Heart left ventricle (tissue), 16 donors: Measurements from ENCODE around the gene HEBP1. TPM values are rescaled to one million over a fixed set of nuclear protein-coding genes. Genes with fewer than 3 reads are reported as not detected.

Experiments used
- ATAC-seq, 4 donors: fragments of 200-7000 bp; cut with Tn5 transposase; one replicate each; pipeline ENCODE4 v1.9.1; 2020 to 2022; ENCODE audit warnings: moderate library complexity in 4 of 4, mild to moderate bottlenecking in 3 of 4, moderate number of reproducible peaks in 1 of 4
- DNase-seq, 5 donors: peaks; one replicate each; pipeline ENCODE4 v3.0.0-alpha.2; 2020
- H3K27ac ChIP-seq, 12 donors: fragments of 200-600 bp; sonication (generic) in 4 of 12; one replicate each; pipeline versions ENCODE4 v1.5.0 to v1.8.0; 2016 to 2022; ENCODE audit warnings: mild to moderate bottlenecking in 2 of 12
- H3K27me3 ChIP-seq, 9 donors: fragments of 200-600 bp; sonication (generic) in 2 of 9; one replicate each; pipeline versions ENCODE4 v1.5.1 to v1.8.0; 2016 to 2022; ENCODE audit warnings: mild to moderate bottlenecking in 3 of 9
- H3K36me3 ChIP-seq, 9 donors: fragments of 200-600 bp; sonication (generic) in 2 of 9; one replicate each; pipeline versions ENCODE4 v1.5.0 to v1.8.0; 2018 to 2022; ENCODE audit warnings: mild to moderate bottlenecking in 2 of 9
- H3K4me1 ChIP-seq, 12 donors: fragments of 200-600 bp; sonication (generic) in 4 of 12; one replicate each; pipeline versions ENCODE4 v1.5.0 to v1.8.0; 2016 to 2022; ENCODE audit warnings: mild to moderate bottlenecking in 3 of 12
- H3K4me3 ChIP-seq, 12 donors: fragments of 200-600 bp; sonication (generic) in 4 of 12; one replicate each; pipeline versions ENCODE4 v1.5.0 to v1.8.0; 2017 to 2022; ENCODE audit warnings: mild to moderate bottlenecking in 9 of 12, moderate library complexity in 4 of 12
- H3K9me3 ChIP-seq, 12 donors: fragments of 200-600 bp; sonication (generic) in 4 of 12; one replicate each; pipeline versions ENCODE4 v1.5.0 to v1.8.0; 2016 to 2022; ENCODE audit warnings: mild to moderate bottlenecking in 1 of 12
- POLR2A ChIP-seq, 2 donors: fragments of 450-650 bp; IDR thresholded peaks; one replicate each; pipeline ENCODE4 v1.6.1; 2017; ENCODE audit warnings: antibody characterized with exemption in 2 of 2, mild to moderate bottlenecking in 2 of 2, moderate library complexity in 2 of 2
- WGBS, 4 donors: extraction: QIAGEN DNeasy Blood & Tissue Kit in 2 of 4; methylation state at CpG; one replicate each; pipeline versions ENCODE4 v1.1.5 to v1.1.7; 2013 to 2018; 5-methylcytosine and 5-hydroxymethylcytosine counted together
- intact Hi-C, 10 donors: fragments of 100-400 bp; cut with DNase I; formaldehyde crosslinking; loops; one replicate each; pipeline versions ENCODE4 v1.11.1 to v1.14.2; 2022
- polyA plus RNA-seq, 2 donors: library from polyadenylated mRNA; stranded (reverse); fragments of 200-250 nt; gene quantifications; one replicate each; pipeline ENCODE4 v1.2.3, GENCODE V29; 2013
- total RNA-seq, 9 donors: library from RNA; depleted of rRNA in 2 of 9; stranded (reverse); fragments of >200 nt in 2 of 9; fragmentation: NEBNext Ultra II Directional in 3 of 9; extraction: Animal tissue kit (Norgen Biotek cat#: 25700) in 3 of 9; gene quantifications; one replicate each; pipeline versions ENCODE4 v1.1.0 to v1.2.4, GENCODE V29; 2016 to 2023
- TF ChIP-seq, protein P1 (sequence below), 12 donors: fragments of 200-600 bp; sonication (generic) in 4 of 12; IDR thresholded peaks; one replicate each; pipeline versions ENCODE4 v1.5.0 to v1.8.0; 2018 to 2022; ENCODE audit warnings: antibody characterized with exemption in 12 of 12, mild to moderate bottlenecking in 5 of 12
- donor health status: ischemic (EF 13 %, LVEDD 7.1; RV severe dilation, severe dysfunction).
- donor health status: healthy with polysubstance abuse.
- donor health status: DM: no; HTN: yes; CAD: no.
- donor health status: DM: no; HTN: no; CAD: no.
- donor health status: ischemic (EF 25% LVEDD 6.9; RV normal size, moderate dysfunction).
- donor health status: ischemic (EF 25% LVEDD 5.7; RV mildly dilated, moderate dysfunction).
- donor health status: healthy.
- donor health status: DM: yes; HTN: yes; CAD: no.
- donor health status: ischemic (EF 35%, LVEDD 5.7; RV mildly dilated, moderate dysfunction).
- donor health status: nonischemic (EF 11% LVEDD 7.7; RV severe dilation, severe dysfunction).
- donor health status: DM: yes; HTN: yes; CAD: no.
- donor health status: PGD.
- donor health status: ischemic (EF 29% LVEDD 5.4; RV normal size, mild dysfunction).
- donor health status: nonischemic (EF 23%, LVEDD 6.1; RV moderate dilation, normal function).

Gene HEBP1
- total and polyA plus RNA-seq, 11 donors: 26.3 to 88.1 (median 52.6) TPM

DNA sequence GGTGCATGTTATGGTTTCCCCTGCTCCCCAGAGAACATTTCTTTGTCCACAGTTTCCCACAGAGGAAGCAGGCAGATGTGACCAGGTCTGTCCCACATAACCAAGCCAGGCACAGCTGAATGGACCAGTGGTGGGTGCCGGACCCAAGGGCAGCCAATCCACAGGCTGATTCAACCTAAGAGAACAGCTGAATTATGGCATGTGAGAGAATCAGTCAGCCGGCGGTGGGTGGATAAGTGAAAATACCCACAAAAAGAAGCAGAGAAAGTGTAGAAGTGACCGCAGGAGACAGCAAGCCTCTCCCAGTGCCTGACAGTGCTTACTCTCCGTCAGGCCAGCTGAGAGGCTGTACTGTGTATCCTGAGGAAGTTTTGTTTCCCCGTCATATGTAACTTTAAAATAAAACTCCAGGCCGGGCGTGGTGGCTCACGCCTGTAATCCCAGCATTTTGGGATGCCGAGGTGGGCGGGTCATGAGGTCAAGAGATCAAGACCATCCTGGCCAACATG, 63.0 kb downstream of the HEBP1 start:
- intact Hi-C loops: no loop called here
- TF ChIP-seq, protein P1, sequence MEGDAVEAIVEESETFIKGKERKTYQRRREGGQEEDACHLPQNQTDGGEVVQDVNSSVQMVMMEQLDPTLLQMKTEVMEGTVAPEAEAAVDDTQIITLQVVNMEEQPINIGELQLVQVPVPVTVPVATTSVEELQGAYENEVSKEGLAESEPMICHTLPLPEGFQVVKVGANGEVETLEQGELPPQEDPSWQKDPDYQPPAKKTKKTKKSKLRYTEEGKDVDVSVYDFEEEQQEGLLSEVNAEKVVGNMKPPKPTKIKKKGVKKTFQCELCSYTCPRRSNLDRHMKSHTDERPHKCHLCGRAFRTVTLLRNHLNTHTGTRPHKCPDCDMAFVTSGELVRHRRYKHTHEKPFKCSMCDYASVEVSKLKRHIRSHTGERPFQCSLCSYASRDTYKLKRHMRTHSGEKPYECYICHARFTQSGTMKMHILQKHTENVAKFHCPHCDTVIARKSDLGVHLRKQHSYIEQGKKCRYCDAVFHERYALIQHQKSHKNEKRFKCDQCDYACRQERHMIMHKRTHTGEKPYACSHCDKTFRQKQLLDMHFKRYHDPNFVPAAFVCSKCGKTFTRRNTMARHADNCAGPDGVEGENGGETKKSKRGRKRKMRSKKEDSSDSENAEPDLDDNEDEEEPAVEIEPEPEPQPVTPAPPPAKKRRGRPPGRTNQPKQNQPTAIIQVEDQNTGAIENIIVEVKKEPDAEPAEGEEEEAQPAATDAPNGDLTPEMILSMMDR (IDR thresholded peaks at IDR 0.05): no peak
- no peak for TF ChIP-seq POLR2A (IDR thresholded peaks at IDR 0.05)
- H3K27me3 ChIP-seq: no peaks in the 10 kb centered on the region
- 93 to 97% (median 96%) methylated on average over 11 of the region's 11 CpGs for WGBS, 4 donors
- no peak overlapping the region for H3K4me3 ChIP-seq
- no peak overlapping the region for H3K27ac ChIP-seq
- H3K36me3 ChIP-seq: no peaks in the 10 kb centered on the region
- DNase-seq: no peak
- no peaks in the 10 kb centered on the region for H3K9me3 ChIP-seq
- no peak for ATAC-seq
- H3K4me1 ChIP-seq: no peaks in the 10 kb centered on the region

DNA sequence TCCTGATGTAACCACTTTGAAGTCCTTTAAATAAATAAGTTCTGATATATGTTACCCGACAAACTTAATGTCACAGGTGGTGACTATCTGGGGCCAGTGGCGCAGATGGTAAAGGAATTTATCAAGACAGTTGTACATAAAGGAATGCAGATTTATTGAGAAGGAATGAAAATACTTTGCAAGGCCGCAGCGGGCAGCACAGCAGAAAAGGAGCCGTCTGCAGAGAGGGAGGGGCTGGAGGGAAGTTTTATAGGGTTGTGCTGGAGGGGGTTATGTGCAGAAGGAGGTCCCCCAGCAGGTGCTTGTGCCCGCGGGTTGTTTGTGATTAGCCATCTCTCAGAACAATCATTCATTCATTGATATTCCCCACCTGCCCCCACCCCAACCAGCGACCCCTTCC, 65.5 kb downstream of the HEBP1 start:
- DNase-seq (no peak), ATAC-seq (no peak)
- Histone ChIP-seq H3K9me3 (no peaks in the 10 kb centered on the region), H3K27me3 (no peaks in the 10 kb centered on the region), H3K4me1 (no peaks in the 10 kb centered on the region), H3K27ac (no peak overlapping the region), H3K36me3 (no peaks in the 10 kb centered on the region), H3K4me3 (no peak overlapping the region)
- intact Hi-C loops: no loop called here
- 71 to 81% (median 77%) methylated on average over 8 of the region's 8 CpGs for WGBS, 4 donors
- TF ChIP-seq POLR2A (IDR thresholded peaks at IDR 0.05): no peak
- TF ChIP-seq, protein P1 (IDR thresholded peaks at IDR 0.05): no peak

DNA sequence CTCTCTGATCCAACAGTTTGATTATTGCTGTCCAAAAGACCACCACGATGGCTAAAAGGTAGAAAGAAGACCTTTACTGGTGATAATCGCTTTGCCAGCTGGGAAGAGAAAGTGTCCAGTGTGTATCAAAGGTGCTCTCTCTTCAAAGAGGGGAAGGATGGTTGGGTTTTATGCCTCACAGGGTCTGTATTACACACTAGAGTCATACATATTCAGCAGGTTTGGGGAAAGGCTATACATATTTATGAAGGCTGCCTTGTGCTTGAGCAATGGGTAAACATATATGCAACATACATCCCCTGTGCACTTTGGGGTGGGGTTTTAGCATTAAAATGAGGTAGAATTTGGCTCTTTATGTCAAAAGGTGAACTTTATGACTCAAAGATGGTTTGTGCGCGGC, 66.3 kb downstream of the HEBP1 start:
- 90 to 94% (median 92%) methylated on average over 4 of the region's 4 CpGs for WGBS, 4 donors
- H3K36me3 ChIP-seq: no peaks in the 10 kb centered on the region
- no peak for DNase-seq
- TF ChIP-seq, protein P1 (IDR thresholded peaks at IDR 0.05): no peak
- no peak for TF ChIP-seq POLR2A (IDR thresholded peaks at IDR 0.05)
- no peaks in the 10 kb centered on the region for H3K4me1 ChIP-seq
- intact Hi-C loops: no loop called here
- no peaks in the 10 kb centered on the region for H3K27me3 ChIP-seq
- H3K27ac ChIP-seq: no peak overlapping the region
- ATAC-seq: no peak
- H3K9me3 ChIP-seq: no peaks in the 10 kb centered on the region
- H3K4me3 ChIP-seq: no peak overlapping the region

DNA sequence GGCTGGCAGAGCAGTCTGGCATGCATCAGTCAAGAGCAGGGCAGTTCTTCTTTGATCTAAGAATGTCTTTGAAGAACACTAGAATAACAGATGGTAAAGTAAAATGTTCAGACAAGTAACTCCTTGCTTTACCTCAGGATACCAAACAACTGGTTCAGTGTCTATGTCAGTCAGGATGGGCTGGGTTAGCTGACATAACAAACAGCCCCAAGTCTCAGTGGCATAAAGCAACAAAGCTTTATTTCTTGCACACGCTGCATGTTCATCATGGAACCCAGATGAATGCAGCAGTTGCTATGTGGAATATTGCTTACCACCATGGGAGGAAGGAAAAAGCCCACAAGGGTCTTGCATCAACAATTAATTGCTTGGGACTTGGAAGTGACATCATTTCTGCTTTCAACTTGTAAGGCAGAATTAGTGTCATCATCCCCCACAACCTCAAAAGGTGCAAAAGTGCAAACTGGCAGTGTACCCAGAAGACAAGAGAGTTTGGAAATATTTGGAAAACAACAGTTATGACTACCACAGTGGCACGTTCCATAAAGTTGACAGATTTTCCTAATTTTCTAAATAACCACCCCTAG, 69.3 kb downstream of the HEBP1 start:
- TF ChIP-seq, protein P1 (IDR thresholded peaks at IDR 0.05): no peak
- no peak for TF ChIP-seq POLR2A (IDR thresholded peaks at IDR 0.05)
- Histone ChIP-seq H3K27me3 (no peaks in the 10 kb centered on the region), H3K4me3 (no peak overlapping the region), H3K9me3 (peaks cover 0 to 4% (median 0%) of the 10 kb centered on the region in 12 donors), H3K36me3 (no peaks in the 10 kb centered on the region), H3K4me1 (peaks cover 0 to 4% (median 0%) of the 10 kb centered on the region in 12 donors), H3K27ac (no peak overlapping the region)
- ATAC-seq (no peak), DNase-seq (no peak)
- 94 to 97% (median 96%) methylated on average over 2 of the region's 2 CpGs for WGBS, 4 donors
- intact Hi-C loops: no loop called here
